WERI-Rb-1 (cell line): ENCODE measurements around the gene PRSS27.
A peak's percentile ranks its signal among the peaks of the same experiment; 100 is the strongest.

ENCODE experiments used
- DNase-seq: peaks from one replicate; pipeline ENCODE4 v3.0.0-alpha.2; 2020
- H3K27ac ChIP-seq: fragments of 250-450 bp; sonication (Bioruptor Pico); 2 replicates; pipeline ENCODE4 v1.5.1; 2020; ENCODE audit warnings: mild to moderate bottlenecking, moderate library complexity
- H3K27me3 ChIP-seq: fragments of 250-450 bp; sonication (Bioruptor Pico); 2 replicates; pipeline ENCODE4 v1.5.1; 2021; ENCODE audit warnings: mild to moderate bottlenecking, low read depth, moderate library complexity; ENCODE audit not compliant: insufficient read depth, severe bottlenecking
- H3K36me3 ChIP-seq: fragments of 250-450 bp; sonication (Bioruptor Pico); 2 replicates; pipeline ENCODE4 v1.5.1; 2020; ENCODE audit warnings: mild to moderate bottlenecking, moderate library complexity
- H3K4me3 ChIP-seq: 2 replicates; pipeline ENCODE4 v1.5.1; 2011; ENCODE audit warnings: low read depth, mild to moderate bottlenecking, control low read depth, low read length
- H3K9me3 ChIP-seq: fragments of 250-450 bp; sonication (Bioruptor Pico); 2 replicates; pipeline ENCODE4 v1.5.1; 2021; ENCODE audit warnings: mild to moderate bottlenecking, moderate library complexity; ENCODE audit not compliant: severe bottlenecking
- TF ChIP-seq, protein P1 (sequence below): IDR thresholded peaks from 2 replicates; pipeline ENCODE4 v1.5.1; 2011; ENCODE audit warnings: low read depth, mild to moderate bottlenecking, control low read depth, inconsistent platforms, low read length

PRSS27 gene

GRCh38 chr16:2755158-2755557, 35.1 kb upstream of the PRSS27 start:
- no peak overlapping the region for H3K4me3 ChIP-seq
- TF ChIP-seq, protein P1, sequence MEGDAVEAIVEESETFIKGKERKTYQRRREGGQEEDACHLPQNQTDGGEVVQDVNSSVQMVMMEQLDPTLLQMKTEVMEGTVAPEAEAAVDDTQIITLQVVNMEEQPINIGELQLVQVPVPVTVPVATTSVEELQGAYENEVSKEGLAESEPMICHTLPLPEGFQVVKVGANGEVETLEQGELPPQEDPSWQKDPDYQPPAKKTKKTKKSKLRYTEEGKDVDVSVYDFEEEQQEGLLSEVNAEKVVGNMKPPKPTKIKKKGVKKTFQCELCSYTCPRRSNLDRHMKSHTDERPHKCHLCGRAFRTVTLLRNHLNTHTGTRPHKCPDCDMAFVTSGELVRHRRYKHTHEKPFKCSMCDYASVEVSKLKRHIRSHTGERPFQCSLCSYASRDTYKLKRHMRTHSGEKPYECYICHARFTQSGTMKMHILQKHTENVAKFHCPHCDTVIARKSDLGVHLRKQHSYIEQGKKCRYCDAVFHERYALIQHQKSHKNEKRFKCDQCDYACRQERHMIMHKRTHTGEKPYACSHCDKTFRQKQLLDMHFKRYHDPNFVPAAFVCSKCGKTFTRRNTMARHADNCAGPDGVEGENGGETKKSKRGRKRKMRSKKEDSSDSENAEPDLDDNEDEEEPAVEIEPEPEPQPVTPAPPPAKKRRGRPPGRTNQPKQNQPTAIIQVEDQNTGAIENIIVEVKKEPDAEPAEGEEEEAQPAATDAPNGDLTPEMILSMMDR, result no peak
- peaks cover 71% of the 10 kb centered on the region for H3K36me3 ChIP-seq
- no peak for DNase-seq
- H3K9me3 ChIP-seq, result no peaks in the 10 kb centered on the region
- H3K27ac ChIP-seq, result no peak overlapping the region
- H3K27me3 ChIP-seq, result no peaks in the 10 kb centered on the region

DNA sequence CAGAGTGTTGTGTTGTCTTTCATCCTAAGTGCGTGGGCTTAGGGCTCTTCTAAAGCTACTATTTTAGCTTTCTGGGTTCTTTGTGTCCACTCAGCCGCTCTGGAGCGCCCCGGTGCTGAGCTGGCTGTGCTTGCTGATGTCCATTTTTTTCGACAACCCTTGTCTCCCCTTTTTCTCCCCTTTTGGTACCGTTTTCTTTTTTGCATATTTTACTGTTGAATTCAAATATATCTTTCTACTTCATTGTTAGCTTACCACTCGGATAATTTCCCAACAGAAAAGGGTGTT, 33.7 kb upstream of the PRSS27 start:
- Histone ChIP-seq H3K36me3 (peaks cover 63% of the 10 kb centered on the region), H3K27ac (peak overlapping the region; percentile 100), H3K9me3 (no peaks in the 10 kb centered on the region), H3K4me3 (peak overlapping the region; percentile 97), H3K27me3 (no peaks in the 10 kb centered on the region)
- DNase-seq, result no peak
- TF ChIP-seq, protein P1, result no peak

GRCh38 chr16:2752850-2753732, 33.1 kb upstream of the PRSS27 start:
- Histone ChIP-seq H3K27ac (peak overlapping the region; percentile 100), H3K36me3 (peaks cover 57% of the 10 kb centered on the region), H3K9me3 (no peaks in the 10 kb centered on the region), H3K27me3 (no peaks in the 10 kb centered on the region), H3K4me3 (peak overlapping the region; percentile 97)
- DNase-seq, result peak; percentile 86
- TF ChIP-seq, protein P1, result no peak

DNA sequence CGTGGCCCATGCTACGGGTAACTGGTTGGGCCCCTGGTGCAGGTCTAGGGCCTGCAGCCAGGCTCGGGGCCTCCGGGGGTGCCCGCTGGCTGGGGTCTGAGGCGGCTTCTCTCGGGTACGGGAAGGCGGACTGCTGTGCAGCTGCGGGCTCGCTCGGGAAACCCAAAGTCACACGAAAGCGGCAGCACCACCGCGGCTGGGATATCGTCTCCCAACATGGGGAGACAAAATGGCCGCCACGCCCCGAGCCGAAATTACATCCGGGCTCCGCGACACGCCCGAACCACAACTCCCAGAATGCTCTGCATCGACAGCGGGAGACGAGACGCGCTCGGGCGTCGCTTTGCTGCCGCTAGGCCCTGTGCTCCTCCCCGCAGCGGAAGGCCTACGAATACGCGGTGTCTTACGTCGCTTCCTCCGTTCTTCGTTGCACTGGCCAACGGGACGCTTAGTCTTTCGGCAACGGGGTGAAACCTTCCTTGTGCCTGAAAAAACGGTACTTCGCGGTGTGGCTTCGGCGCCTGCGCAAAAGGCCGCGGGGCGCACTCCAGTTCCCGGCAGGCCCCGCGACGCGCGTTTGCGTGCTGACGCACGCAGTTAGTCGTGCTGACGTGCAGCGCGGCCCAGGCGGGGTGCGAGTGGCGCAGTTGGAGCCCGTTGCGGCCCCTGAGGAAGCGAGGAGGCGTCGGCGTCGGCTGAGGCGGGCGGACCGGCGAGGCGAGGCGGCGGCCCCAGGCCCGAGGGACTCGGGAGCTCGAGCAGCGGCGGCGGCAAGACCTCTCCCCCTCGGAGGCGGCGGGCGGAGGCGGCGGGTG, 32.2 kb upstream of the PRSS27 start, which contains the start of gene SRRM2:
SRRM2 (plus strand) TSS at position 604 of the 815 bp plus-strand sequence. CDS start 3,727 bp downstream, outside the sequence.
- TF ChIP-seq, protein P1, result no peak
- peak; percentile 96 for DNase-seq
- H3K4me3 ChIP-seq, result peak within 1 kb of the TSS; percentile 97
- H3K27me3 ChIP-seq, result no peaks in the 10 kb centered on the region
- peak within 1 kb of the TSS; percentile 100 for H3K27ac ChIP-seq
- peaks cover 49% of the 10 kb centered on the region for H3K36me3 ChIP-seq
- no peaks in the 10 kb centered on the region for H3K9me3 ChIP-seq

GRCh38 chr16:2751577-2752034, 31.6 kb upstream of the PRSS27 start:
- peaks cover 42% of the 10 kb centered on the region for H3K36me3 ChIP-seq
- no peaks in the 10 kb centered on the region for H3K27me3 ChIP-seq
- H3K27ac ChIP-seq, result peak overlapping the region; percentile 100
- H3K9me3 ChIP-seq, result no peaks in the 10 kb centered on the region
- TF ChIP-seq, protein P1, result no peak
- peak; percentile 87 for DNase-seq
- H3K4me3 ChIP-seq, result peak overlapping the region; percentile 97
